GM18951 (cell line): ENCODE measurements around the gene SYMPK.

Source experiments
- POLR2A ChIP-seq: IDR thresholded peaks from 4 replicates; pipeline ENCODE4 v1.6.1; 2011; ENCODE audit warnings: mild to moderate bottlenecking; ENCODE audit not compliant: insufficient read length, insufficient read depth; ENCODE audit errors: extremely low read depth
- in situ Hi-C: fragments of 300-500 bp; cut with MboI; formaldehyde crosslinking; loops from one replicate; pipeline ENCODE4 v1.12.0; 2022; ENCODE audit warnings: low sequenced_read_pairs, mixed read lengths, inconsistent platforms; ENCODE audit not compliant: unreplicated experiment

The SYMPK gene

DNA sequence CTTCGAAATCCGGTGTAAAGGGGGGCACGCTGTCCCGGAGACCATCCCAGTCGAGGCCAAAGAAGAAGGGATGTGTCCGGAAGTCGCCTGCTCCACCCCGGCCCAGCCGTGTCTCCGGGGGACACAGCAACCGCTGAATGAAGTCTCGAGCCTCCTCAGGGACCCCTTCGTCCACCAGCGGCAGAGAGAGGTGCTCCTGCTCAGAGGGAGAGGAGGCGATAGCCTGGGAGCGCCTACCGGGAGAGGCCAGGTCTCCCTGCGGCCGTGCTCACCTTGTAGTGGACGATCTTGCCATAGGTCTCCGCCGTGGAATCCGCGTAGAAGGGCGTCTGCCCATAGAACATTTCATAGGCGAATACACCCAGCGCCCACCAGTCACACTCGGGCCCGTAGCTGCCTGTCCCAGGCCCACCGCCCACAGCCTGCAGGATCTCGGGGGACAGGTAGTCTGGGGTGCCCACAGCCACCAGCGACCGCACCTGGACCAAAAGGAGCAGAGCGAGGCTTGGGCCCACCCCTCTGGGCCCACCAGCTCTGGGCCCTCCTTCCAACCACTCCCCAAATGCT, 85.5 kb downstream of the SYMPK start:
- no peak for TF ChIP-seq POLR2A
- in situ Hi-C loops, result no loop called here

DNA sequence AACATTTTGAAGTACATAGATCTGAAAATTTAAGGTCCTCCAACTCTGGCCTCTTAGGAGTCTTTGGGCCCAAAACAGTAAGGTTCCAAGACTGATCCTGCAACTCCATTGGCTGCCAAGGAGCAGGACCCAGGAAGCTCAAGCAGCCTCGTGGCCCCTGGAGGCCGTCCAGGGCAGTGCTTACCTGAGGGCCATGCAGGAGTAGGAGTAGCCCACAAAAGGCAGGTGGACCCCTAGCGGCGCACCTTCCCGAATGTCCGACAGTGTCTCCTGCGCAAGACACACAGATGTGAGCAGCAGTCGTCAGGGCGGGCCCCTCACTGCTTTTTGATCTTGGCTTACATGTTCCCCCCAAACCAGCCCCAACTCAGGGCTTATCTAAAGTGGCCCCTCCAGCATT, 88.2 kb downstream of the SYMPK start:
- TF ChIP-seq POLR2A, result no peak
- in situ Hi-C loops, result no loop called here

DNA sequence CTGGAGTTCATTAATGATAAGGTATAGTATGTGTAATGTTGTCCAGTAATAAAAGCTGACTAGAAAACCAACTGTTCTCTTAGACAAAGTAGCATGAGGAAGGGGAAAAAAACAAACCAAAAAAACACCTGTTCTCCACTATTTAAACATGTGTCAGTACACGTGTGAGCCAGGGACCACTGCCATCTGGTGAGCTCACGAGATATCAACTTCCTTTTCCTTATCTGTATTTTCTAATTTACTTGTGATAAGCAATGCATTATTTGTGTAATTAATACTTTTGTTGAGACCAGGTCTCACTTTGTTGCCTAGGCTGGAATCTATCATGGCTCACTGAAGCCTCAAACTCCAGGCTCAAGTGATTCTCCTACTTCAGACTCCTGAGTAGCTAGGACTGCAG, 89.6 kb downstream of the SYMPK start:
- no peak for TF ChIP-seq POLR2A
- in situ Hi-C loops, result no loop called here

DNA sequence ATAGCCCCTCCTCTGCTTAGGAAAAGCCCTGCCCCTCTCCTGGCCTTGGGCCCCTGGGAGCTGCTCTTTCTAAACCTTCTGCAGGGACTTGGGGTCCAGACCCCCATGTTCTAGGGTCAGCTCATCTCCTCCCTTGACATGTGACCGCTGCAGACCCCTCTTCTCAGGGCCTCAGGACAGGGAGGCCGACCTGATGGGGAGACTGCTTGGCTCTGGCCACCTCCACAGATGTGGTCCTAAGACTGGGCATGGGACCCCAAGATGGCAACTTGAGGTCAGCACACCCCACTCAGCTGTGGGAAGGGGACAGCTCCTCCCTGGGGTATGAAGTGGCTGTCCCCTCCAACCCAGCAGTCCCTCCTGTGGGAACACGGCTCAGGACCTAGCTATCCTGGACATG, 90.0 kb downstream of the SYMPK start:
- TF ChIP-seq POLR2A, result no peak
- in situ Hi-C loops, result no loop called here

DNA sequence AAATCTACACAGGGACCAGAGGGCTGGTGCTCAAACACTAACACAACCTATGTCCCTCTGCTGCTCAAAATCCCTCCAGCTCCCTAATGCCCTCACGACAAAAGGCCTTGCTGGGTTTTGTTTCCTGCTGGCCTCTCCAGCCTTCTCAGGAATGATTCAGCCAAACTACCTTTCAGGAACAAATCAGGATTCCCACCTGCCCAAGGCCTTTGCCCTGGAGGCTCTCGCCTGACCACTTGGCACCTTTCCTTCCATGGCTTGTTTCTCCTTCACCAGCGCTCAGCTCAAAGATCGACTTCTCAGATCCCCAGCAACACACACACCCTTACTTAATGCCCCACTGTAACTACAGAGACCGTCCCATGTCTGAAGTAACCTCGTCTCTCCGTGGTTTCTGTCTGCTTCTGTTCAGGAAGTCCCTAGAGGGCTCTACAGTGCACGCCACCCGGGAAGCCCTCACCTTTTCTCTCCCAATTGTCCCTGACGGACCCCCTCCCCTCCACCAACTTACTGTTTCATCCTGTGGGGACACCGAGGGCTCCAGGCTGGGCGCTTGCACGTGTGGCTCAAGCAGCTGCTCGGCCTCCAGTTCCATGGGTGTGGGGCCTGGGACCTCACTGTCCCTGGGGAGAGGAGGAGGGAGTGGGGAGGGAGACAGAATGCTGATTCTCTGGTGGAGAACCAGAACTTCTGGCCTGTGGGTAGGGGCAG, 90.7 kb downstream of the SYMPK start:
- in situ Hi-C loops, result no loop called here
- no peak for TF ChIP-seq POLR2A

DNA sequence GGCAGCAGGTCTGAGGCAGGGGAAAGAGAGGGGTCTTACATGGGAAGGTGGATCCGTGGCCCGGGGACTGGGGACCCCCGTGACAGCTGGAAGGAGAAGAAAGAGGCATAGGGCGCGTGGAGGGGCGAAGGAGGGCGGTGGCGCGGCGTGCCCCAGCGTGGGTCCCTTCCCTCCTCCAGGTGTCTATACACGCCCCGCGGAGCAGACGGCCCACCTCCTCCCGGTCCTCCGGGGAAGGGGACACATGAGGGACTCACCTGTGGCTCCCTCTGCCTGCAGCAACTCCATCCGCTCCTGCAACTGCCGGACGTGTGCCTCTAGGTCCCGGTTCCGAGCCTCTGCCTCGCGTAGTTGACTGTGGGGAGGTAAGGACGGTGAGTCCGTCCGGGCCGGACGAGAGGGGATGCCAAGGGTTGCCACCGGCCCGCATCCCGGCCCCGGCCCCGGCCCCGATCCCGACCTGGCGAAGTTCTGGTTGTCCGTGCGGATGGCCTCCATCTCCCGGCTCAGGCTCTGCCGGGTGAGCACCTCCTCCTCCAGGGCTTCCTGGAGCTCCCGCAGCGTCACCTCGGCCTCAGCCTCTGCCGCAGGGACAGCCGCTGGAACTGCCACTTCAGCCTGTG, 91.5 kb downstream of the SYMPK start:
- TF ChIP-seq POLR2A, result peak; percentile 15
- in situ Hi-C loops, result no loop called here

DNA sequence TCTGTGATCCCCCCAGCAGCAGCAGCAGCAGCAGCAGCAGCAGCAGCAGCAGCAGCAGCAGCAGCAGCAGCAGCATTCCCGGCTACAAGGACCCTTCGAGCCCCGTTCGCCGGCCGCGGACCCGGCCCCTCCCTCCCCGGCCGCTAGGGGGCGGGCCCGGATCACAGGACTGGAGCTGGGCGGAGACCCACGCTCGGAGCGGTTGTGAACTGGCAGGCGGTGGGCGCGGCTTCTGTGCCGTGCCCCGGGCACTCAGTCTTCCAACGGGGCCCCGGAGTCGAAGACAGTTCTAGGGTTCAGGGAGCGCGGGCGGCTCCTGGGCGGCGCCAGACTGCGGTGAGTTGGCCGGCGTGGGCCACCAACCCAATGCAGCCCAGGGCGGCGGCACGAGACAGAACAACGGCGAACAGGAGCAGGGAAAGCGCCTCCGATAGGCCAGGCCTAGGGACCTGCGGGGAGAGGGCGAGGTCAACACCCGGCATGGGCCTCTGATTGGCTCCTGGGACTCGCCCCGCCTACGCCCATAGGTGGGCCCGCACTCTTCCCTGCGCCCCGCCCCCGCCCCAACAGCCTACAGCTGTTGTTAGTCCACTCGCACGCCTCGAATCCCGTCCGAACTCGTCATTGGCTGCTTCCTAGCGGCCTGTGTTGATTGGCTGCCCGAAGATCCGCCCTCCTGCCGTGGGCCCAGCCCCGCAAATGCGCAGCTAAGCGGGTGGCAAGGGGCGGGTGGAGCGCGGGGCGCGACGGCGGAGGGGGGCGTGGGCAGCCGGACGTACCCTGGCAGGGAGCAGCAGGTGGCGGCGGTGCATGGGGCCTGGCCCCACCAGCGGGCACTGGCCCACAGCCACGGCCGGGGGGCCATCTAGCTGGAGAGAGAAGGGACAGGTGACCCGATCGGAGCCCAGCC, 92.5 kb downstream of the SYMPK start:
- TF ChIP-seq POLR2A, result peak; percentile 56
- in situ Hi-C loops, result no loop called here

DNA sequence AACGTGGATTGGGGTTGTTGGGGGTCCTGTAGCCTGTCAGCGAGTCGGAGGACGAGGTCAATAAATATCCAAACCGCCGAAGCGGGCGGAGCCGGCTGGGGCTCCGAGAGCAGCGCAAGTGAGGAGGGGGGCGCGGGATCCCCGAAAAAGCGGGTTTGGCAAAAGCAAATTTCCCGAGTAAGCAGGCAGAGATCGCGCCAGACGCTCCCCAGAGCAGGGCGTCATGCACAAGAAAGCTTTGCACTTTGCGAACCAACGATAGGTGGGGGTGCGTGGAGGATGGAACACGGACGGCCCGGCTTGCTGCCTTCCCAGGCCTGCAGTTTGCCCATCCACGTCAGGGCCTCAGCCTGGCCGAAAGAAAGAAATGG, 93.1 kb downstream of the SYMPK start:
- in situ Hi-C loops, result no loop called here
- TF ChIP-seq POLR2A, result no peak

DNA sequence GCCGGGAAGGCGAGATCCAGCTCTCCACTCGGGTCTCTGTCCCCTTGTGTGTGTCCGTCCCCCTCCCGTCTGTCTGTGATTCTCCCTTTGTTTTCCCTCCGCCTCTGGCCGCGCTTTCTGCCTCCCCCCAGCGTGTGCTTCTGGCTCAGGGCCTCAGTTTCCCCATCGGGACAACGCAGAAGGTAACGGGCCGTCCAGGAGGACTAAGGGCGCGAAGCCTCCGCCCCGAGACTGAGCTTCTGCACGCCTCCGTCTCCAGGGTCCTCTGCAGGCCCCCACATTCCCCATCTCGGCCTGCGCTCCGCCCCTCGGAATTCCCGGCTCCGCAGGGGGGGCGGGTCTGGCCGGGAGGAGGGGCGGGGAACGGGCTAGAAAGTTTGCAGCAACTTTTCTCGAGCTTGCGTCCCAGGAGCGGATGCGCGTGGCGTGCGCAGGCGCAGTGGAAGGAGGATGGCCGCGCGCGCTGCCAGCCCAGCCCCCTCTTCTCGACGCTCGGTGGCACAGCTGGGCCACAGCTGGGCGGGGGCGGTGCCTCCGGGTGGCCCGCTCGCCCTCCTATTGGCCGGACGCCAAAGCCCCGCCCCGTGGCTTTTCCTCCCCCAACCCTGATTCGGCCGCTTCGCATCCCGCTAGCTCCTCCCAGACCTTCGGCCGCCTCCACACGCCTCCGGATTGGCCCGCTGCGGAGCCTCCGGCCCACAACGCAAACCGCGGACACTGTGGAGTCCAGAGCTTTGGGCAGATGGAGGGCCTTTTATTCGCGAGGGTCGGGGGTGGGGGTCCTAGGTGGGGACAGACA, 93.8 kb downstream of the SYMPK start, which contains the start of gene SIX5:
Gene SIX5 (minus strand): TSS at position 269 of the 799 bp plus-strand sequence. CDS start 408 bp downstream, outside the sequence.
- in situ Hi-C loops, result no loop called here
- peak; percentile 54 for TF ChIP-seq POLR2A

DNA sequence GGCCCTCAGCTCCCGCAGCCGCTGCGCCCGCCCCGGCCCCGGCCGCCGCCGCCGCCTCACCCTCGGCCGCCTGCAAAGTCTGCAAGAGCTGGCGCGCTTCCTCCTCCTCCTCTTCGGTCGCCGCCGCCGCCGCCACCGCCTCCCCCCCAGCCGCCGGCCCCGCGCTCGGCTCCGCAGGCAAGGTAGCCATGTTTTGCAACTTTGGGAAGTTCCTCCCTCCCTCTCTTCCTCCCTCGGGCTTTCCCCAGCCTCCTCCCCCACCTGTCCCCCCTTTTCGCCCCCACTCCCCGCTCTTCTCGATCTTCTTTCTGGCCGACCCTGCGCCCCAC, 94.3 kb downstream of the SYMPK start:
- in situ Hi-C loops, result no loop called here
- no peak for TF ChIP-seq POLR2A

DNA sequence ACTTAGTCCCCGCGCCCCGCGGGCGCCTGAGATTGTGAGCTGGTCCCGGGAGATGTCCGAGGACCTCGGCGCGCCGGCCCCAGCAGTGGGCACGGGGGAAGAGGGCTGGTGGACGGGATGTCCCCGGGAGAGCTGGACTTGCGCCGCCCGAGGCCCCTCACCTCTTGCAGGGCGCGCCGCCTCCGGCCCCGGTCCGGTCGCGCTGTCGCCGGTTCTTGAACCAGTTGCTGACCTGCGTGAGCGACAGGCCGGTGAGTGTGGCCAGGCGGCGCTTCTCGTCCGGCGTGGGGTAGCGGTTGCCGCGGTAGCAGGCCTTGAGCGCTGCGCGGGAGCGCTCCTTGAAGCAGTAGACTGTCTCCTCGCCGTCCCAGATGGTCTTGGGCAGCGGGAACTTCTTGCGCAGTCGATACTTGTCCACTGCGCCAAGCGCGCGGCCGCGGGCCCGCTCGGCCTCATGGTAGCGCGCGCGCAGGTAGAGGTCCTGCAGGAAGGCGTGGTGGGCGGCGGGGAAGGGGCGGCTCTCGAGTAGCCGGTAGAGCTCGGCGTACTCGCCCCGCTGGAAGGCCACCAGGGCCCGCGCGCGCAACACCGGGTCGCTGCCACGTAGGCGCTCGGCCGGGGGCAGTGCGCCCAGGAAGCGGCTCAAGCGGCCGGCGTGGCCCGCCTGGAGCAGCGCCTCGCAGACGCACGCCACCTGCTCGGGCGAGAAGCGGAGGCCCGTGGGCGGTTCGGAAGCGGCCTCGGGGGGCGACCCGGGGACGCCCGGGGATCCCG, 94.9 kb downstream of the SYMPK start:
- in situ Hi-C loops, result no loop called here

DNA sequence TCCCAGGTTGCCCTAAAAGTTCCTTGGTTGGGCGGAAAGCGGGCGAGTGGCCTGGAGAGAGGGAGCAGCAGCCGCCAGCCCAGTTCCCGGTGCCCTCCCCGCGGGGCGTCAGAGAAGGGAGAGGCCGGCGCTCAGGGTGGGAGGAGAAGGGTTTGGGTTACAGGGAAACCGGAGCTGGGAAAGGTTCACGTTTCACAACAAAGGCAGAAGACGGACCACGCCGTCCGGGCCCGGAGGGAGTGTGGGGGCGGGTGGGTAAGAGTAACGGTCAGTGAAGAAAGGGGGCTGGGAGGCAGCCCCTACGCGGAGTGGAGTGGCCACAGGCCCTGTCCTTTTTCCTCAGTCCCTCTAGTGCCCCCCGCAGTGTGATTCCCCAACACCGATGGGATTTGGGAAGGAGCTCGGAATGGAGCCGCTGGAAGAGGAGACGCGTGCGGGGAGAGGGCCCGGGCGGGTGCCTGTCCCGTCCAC, 95.5 kb downstream of the SYMPK start:
- in situ Hi-C loops, result no loop called here
- no peak for TF ChIP-seq POLR2A

More for the DNA sequence above, 94.9 kb downstream of the SYMPK start:
- TF ChIP-seq POLR2A, result peak; percentile 58

DNA sequence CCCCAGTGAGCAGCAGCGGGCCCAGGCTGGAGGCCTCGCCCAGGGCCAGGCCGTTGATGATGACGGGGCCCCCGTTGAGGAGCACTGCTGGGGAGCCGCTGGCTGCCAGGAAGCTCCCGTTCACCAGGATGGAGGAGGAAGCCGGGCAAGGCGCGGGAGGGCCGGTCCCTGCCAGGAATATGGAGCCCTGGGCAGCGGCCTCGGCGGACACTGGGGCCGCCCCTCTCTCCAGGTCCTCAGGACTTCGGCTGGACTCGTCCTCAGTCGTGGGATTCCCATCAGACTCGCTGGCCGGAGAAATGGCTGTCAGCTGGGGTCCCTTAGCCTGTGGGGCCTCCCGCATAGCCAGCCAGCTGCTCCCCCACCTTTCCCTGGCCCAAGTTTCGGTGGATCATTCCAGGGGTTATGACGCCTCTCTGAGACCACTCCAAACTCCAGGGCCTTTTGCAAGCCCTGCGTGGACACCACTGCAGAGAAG, 96.0 kb downstream of the SYMPK start:
- no peak for TF ChIP-seq POLR2A
- in situ Hi-C loops, result no loop called here
